NCI-H1092 treated with DMSO at 0.1 percent for 48 hours (cell line): ENCODE data around the gene PPM1G.
"Not testable (repeated sequence)": the region's sequence is repeated elsewhere in the genome, so short reads cannot be mapped to it uniquely, and the experiment has no call there.

Experiments
- DNase-seq: peaks from one replicate; lab custom pipeline; 2025; lab: John Stamatoyannopoulos, UW

The PPM1G gene

GRCh38 chr2:27409321-27410073, at the start of gene PPM1G:
PPM1G (minus strand) TSS chr2:27409591; CDS start chr2:27409422, 169 bp downstream.
- peak; percentile 88 for DNase-seq

GRCh38 chr2:27453968-27454367, 44.6 kb upstream of the PPM1G start:
- DNase-seq = no peak

DNA sequence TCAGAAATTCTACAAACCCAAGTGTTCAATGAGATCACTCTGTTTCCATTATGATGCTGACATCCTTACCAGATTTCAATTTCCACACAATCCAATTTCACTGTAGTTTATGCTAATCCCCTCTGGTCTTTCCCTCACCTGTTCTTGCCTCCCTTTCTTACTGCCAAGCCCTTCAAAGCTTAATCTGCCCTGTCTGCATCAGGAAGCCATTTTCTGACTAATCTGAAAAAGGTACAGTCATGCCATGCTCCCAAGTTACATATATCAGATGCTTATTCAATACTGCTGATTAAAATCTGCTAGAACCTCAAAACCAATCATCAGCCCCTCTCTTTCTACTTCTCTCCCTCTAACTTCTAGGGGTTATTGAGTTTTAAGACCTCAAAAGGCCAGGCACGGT, 41.7 kb upstream of the PPM1G start:
- DNase-seq = no peak

- DNase-seq = no peak
These were observed 39.0 kb upstream of the PPM1G start for GRCh38 chr2:27448381-27448780.

DNA sequence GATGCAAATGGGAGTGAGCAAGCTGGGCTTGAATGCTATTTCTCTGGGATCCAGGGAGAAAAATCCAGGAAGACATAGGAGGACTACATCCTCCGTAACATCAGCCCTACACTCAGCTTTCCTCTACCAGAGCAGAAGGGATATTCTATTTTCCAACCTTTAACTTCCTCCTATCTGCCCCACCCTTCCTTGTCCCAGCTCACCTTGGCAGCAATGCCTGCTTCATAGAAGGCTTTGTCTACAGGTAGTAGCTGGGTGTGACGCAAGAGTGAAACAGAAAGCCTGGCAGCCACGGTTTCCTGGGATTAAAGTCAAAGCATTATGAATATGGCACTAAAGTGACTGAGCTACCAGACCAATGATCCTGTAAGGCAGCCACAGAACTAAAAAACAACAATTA, 36.7 kb upstream of the PPM1G start:
- no peak for DNase-seq

DNA sequence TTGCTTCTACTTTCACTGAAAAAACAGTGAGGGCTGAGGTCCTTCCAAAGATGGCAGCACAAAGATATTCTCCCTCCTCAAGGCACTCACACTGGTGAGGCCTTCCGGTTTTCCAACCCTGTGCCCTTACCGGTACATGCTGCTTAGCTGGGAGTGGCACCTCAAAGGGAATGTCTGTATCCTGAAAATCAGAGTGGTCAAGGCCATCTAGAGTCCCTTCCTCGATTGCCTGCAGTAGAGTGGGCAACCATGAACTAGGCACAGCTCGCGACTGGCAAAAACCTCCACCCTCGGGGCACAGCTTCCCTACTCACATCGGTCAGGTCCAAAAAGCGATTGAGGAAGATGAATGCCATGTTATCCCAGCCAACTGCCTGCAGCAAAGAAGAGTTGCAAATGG, 36.2 kb upstream of the PPM1G start:
- no peak for DNase-seq

- DNase-seq = no peak
These were observed 35.8 kb upstream of the PPM1G start for GRCh38 chr2:27445155-27445554.

- DNase-seq = no peak
These were observed 33.5 kb upstream of the PPM1G start for GRCh38 chr2:27442920-27443282.

GRCh38 chr2:27441958-27442919, 32.8 kb upstream of the PPM1G start, which contains the start of gene KRTCAP3:
KRTCAP3 (plus strand) TSS chr2:27442381; CDS start chr2:27442413, 32 bp downstream.
- no peak for DNase-seq

DNA sequence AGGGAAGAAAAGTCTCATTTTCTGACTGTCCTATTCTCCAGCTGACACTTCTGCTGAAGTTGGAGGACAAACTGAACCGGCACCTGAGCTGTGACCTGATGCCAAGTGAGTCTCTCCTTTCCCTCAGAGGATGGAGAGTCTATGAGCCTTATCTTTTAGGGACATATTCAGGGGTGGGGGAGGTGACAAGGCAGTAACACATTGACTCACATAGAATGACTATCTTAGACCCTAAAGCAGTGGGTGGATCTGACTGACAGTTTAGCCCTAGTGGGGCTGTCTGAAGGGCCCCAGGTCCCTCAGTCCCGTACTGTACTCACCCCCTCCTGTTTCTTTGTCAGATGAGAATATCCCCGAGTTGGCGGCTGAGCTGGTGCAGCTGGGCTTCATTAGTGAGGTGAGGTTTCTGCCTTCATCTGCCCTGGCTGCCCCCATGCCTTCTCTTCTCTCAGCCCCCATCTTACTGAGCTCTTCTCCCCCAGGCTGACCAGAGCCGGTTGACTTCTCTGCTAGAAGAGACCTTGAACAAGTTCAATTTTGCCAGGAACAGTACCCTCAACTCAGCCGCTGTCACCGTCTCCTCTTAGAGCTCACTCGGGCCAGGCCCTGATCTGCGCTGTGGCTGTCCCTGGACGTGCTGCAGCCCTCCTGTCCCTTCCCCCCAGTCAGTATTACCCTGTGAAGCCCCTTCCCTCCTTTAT, 32.0 kb upstream of the PPM1G start:
- DNase-seq = no peak

DNA sequence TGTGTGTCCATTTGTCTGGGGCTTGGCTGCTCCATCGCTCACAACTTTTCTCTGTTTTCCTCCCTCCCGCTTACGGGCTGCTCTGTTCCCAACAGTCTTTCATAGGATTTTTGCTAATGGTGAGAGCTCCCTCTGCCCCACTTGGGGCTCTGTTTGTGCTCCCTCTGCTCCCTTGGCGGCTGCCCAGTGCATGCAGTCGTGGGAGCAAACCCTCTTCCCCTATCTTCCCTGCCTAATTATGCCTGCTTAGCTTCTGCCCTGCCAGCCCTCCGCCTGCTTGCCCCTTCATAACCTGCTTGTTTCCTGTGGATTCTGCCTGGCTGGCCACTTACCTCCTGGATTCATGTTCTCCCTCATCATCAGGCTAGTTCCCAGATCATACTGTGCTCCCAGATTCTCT, 26.2 kb upstream of the PPM1G start:
- DNase-seq = no peak

GRCh38 chr2:27431395-27431794, 22.0 kb upstream of the PPM1G start:
- no peak for DNase-seq

- DNase-seq = peak; percentile 46
These were observed 19.7 kb upstream of the PPM1G start for GRCh38 chr2:27428978-27429541.

GRCh38 chr2:27428213-27428977, 19.0 kb upstream of the PPM1G start, which contains the start of gene NRBP1:
NRBP1 (plus strand) TSS chr2:27428631; CDS start chr2:27433274, 4,643 bp downstream.
- peak; percentile 84 for DNase-seq

DNA sequence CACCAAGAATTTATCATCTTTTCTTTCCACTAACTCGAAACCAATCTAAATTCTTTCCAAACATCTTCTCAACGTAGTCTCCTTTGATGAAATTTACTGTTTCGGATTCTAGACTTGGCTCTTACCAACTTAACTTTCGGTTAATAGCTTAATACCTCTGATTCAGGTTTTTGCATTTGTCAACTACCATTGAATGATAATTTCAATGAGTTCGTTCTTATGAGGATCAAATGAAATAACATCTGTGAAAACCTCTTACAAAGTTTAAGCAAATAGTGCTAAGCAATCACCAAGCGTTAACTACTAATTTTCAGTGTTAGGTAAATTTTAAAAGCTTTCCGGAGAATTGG, 18.4 kb upstream of the PPM1G start:
- no peak for DNase-seq

DNA sequence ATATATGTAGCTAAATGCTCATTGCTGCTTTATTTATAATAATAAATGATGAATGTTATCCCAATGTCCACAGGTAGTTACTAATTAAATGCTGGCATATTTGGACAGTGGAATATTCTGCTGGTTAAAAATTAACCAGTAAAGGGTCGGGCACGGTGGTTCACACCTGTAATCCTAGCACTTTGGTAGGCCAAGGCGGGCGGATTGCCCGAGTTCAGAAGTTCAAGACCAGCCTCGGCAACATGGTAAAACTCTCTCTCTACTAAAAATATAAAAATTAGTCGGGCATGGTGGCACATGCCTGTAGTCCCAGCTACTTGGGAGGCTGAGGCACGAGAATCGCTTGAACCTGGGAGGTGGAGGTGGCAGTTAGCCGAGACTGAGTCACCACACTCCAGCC, 15.6 kb upstream of the PPM1G start:
- DNase-seq = not testable (repeated sequence)

DNA sequence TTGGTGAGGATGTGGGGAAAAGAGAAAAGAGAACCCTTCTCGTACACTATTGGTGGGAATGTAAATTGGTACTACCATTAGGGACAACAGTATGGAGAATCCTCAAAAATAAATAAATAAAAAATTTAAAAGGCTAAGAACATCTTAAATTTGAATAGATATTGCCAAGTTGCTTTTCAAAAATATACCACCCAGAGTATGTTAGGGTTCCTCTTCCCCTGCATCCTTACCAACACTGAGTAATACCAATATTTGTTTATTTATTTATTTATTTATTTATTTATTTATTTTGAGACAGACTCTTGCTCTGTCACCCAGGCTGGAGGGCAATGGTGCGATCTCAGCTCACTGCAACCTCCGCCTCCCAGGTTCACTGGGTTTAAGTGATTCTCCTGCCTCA, 13.6 kb upstream of the PPM1G start:
- no peak for DNase-seq

DNA sequence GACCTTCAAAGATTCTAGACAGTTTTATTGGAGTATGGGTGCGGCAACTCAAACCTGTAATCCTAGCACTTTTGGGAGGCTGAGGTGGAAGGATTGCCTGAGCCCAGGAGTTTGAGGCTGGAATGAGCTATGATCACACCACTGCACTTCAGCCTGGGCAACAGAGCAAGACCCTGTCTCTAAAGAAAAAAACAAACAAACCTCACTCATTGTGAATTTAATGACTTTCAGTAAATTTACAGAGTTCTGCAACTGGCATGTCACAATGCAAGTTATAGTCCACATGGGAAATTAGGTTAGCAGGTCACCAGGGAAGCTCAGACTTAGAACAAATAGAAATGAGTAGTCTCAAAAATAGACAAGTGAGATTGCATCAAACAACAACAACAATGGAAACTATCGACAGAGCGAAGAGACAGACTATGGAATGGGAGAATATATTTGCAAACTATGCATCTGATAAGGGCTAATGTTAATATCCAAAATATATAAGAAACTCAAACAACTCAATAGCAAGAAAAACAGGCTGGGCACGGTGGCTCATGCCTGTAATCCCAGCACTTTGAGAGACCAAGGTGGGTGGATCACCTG, 12.4 kb upstream of the PPM1G start:
- no peak for DNase-seq

DNA sequence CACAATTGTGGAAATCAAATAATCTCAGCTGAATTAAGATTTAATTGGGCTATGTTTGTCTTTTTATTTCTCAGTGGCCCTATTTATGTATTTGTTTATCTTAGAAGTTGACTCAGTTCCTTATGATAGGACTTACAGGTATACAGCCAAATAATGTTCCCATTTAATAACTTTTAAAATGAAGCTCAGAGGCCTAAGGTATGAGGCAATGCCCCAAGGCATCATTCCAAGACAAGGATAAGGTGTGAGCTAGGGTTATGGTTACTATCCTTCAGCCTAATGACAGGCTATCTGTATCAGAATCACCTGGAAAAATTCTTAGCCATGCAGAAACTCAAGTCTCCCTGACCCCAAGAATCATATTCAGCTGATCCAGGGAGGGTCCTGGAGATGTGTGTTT, 11.6 kb upstream of the PPM1G start:
- DNase-seq = no peak

- no peak for DNase-seq
These were observed 6.8 kb upstream of the PPM1G start for GRCh38 chr2:27416151-27416550.
